Transverse colon (tissue), 4 donors: ENCODE measurements around the gene NCS1. TPM values are rescaled to one million over a fixed set of nuclear protein-coding genes. Genes with fewer than 3 reads are reported as not detected.

Experiments
- DNase-seq: peaks from one replicate; pipeline ENCODE4 v3.0.0-alpha.2; 2019
- H3K27ac ChIP-seq, 4 donors: fragments of 200-600 bp; sonication (generic); 2 replicates each; pipeline ENCODE4 v1.5.1; 2016 to 2018; ENCODE audit warnings: inconsistent platforms in 4 of 4
- H3K27me3 ChIP-seq: fragments of 200-600 bp; sonication (generic); 2 replicates; pipeline ENCODE4 v1.5.1; 2017; ENCODE audit warnings: inconsistent platforms
- H3K36me3 ChIP-seq, 4 donors: fragments of 200-600 bp; sonication (generic); 2 replicates each; pipeline ENCODE4 v1.5.1; 2017 to 2019; ENCODE audit warnings: inconsistent platforms in 4 of 4
- H3K4me1 ChIP-seq, 4 donors: fragments of 200-600 bp; sonication (generic); 2 replicates each; pipeline ENCODE4 v1.5.1; 2017 to 2020; ENCODE audit warnings: inconsistent platforms in 4 of 4
- H3K4me3 ChIP-seq, 4 donors: fragments of 200-600 bp; sonication (generic); 1 replicate in 1 of 4; 2 replicates in 3 of 4; pipeline versions ENCODE4 v1.5.1 to v1.6.1; 2017 to 2019; ENCODE audit warnings: inconsistent platforms in 4 of 4
- H3K9me3 ChIP-seq, 2 donors: fragments of 200-600 bp; sonication (generic); 2 replicates each; pipeline ENCODE4 v1.5.1; 2017 to 2019; ENCODE audit warnings: inconsistent platforms in 2 of 2
- EP300 ChIP-seq: sonication (generic); formaldehyde crosslinking; IDR thresholded peaks from one replicate; pipeline ENCODE4 v1.6.1; 2017; ENCODE audit warnings: antibody characterized with exemption, low read depth
- POLR2A ChIP-seq: fragments of 450-650 bp; IDR thresholded peaks from one replicate; pipeline ENCODE4 v1.6.1; 2016; ENCODE audit warnings: antibody characterized with exemption, mild to moderate bottlenecking, moderate library complexity
- POLR2AphosphoS5 ChIP-seq, 3 donors: sonication (generic); formaldehyde crosslinking; IDR thresholded peaks; one replicate each; pipeline ENCODE4 v1.6.1; 2016; ENCODE audit warnings: antibody characterized with exemption in 3 of 3
- WGBS, 2 donors: methylation state at CpG; one replicate each; pipeline ENCODE4 v1.1.5; 2018; ENCODE audit warnings: low coverage in 1 of 2; 5-methylcytosine and 5-hydroxymethylcytosine counted together
- in situ Hi-C, 4 donors: fragments of 200-750 bp; cut with MboI; loops; one replicate each; pipeline versions ENCODE4 v1.15.0 to v1.15.1; 2017; ENCODE audit warnings: low sequenced_read_pairs in 3 of 4, low pct_ligation_motif_present in 1 of 4, low pct_unique_long_range_greater_than_20kb in 1 of 4
- intact Hi-C: fragments of 100-400 bp; cut with DNase I; formaldehyde crosslinking; loops from one replicate; pipeline ENCODE4 v1.15.1; 2023; ENCODE audit warnings: low total_unique reads
- total RNA-seq, 4 donors: library from RNA; depleted of rRNA; stranded (reverse); fragments of >200 nt; gene quantifications; one replicate each; pipeline ENCODE4 v1.1.0, GENCODE V29; 2016
- TF ChIP-seq, protein P1 (sequence below), 5 experiments: fragments of 200-600 bp in 3 of 5; fragments of 450-650 bp in 2 of 5; sonication (generic) in 3 of 5; IDR thresholded peaks; 1 replicate in 2 of 5; 2 replicates in 3 of 5; pipeline ENCODE4 v1.5.1; 2016 to 2017; ENCODE audit warnings: antibody characterized with exemption in 5 of 5, inconsistent platforms in 3 of 5, mild to moderate bottlenecking in 2 of 5, moderate library complexity in 1 of 5

Gene NCS1
- total RNA-seq, 4 donors from 2014 or later: 11.9 to 66.5 (median 25.9) TPM

DNA sequence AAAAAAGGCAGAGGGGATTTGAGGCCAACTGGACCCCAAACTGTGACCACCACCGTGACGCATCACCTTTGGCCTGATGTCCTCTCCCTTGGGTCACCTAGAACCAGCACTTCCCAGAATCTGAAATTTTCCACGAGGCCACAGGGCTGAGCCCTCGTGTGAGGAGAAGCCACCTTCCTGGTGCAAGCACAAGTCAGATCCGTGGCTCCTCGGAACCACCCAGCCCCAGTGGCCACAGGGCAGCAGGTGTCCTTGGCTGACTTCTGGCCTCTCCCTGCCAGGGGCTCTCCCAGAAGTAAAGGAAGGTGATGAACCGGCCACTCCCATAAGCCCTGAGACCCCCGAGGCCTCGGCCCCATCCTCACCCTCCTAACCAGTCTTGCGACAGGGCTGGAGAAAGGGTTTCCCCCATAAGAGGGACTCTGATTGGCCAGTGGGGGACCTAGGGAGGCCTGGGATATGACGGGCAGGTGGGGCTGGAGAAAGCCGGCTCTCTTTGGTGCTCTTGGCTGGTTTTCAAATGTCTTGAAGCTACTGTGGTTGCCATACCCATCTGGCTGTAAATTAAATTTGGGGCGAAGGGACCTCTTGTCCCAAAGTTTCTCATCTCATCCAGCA lies 72.5 kb downstream of the NCS1 start:
- TF ChIP-seq, protein P1, sequence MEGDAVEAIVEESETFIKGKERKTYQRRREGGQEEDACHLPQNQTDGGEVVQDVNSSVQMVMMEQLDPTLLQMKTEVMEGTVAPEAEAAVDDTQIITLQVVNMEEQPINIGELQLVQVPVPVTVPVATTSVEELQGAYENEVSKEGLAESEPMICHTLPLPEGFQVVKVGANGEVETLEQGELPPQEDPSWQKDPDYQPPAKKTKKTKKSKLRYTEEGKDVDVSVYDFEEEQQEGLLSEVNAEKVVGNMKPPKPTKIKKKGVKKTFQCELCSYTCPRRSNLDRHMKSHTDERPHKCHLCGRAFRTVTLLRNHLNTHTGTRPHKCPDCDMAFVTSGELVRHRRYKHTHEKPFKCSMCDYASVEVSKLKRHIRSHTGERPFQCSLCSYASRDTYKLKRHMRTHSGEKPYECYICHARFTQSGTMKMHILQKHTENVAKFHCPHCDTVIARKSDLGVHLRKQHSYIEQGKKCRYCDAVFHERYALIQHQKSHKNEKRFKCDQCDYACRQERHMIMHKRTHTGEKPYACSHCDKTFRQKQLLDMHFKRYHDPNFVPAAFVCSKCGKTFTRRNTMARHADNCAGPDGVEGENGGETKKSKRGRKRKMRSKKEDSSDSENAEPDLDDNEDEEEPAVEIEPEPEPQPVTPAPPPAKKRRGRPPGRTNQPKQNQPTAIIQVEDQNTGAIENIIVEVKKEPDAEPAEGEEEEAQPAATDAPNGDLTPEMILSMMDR (IDR thresholded peaks at IDR 0.05): no peak
- TF ChIP-seq EP300: no peak
- TF ChIP-seq POLR2AphosphoS5 (IDR thresholded peaks at IDR 0.05): no peak
- no peak for TF ChIP-seq POLR2A
- in situ Hi-C loops: loop anchor here in 3 of 4 donors (25.0 kb wide), 2 partner anchors 132 to 357 kb away; no protein-coding TSS in a partner anchor

DNA sequence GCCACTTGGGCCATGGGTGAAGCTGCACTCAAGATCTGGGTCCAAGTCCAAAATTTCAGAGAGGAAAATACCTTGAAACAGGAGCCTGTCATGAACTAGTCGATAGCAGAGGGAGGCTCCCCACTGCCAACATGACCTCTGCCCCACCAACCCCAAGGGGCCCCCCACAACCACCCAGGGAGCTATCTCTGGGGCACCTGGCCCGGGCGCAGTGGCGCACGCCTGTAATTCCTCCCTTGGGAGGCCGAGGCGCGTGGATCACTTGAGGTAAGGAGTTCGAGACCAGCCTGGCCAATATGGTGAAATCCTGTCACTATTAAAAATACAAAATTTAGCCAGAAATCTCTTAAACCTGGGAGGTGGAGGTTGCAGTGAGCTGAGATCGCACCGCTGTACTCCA lies 73.3 kb downstream of the NCS1 start:
- intact Hi-C loops: no loop called here
- H3K4me1 ChIP-seq: peaks cover 0 to 7% (median 4%) of the 10 kb centered on the region in 4 donors
- in situ Hi-C loops: loop anchor here in 3 of 4 donors (25.0 kb wide), 2 partner anchors 133 to 358 kb away; no protein-coding TSS in a partner anchor

More for the DNA sequence above, 72.5 kb downstream of the NCS1 start:
- Histone ChIP-seq H3K36me3 (no peaks in the 10 kb centered on the region), H3K27ac (no peak overlapping the region), H3K27me3 (peaks cover 3% of the 10 kb centered on the region), H3K4me1 (peaks cover 0 to 7% (median 4%) of the 10 kb centered on the region in 4 donors), H3K9me3 (no peaks in the 10 kb centered on the region), H3K4me3 (no peak overlapping the region)
- 83% methylated on average over 13 of the region's 13 CpGs; no CpG with 5 or more reads in 1 of the 2 donors for WGBS, 2 donors
- intact Hi-C loops: loop anchor here (5.0 kb wide), 1 partner anchor 98 kb away; no protein-coding TSS in a partner anchor
- DNase-seq: no peak

DNA sequence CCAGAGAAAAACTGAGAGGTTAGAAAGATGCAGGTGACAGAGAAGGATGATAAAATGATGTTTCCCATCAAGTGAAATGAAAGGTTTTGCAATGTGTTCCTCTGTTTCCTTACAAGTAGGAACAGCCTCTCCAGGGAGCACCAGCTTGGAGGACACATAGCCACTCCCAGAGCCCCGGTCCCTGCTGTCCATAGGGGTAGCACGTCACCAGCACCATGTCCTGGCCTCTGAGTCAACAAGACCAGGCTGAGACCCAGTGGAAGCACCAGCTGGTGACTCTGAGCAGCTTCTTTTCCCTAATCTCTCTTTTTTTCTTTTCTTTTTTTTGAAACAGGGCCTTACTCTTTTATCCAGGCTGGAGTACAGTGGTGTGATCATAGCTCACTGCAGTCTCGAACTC lies 73.9 kb downstream of the NCS1 start:
- peaks cover 0 to 5% (median 3%) of the 10 kb centered on the region in 4 donors for H3K4me1 ChIP-seq
- H3K36me3 ChIP-seq: no peaks in the 10 kb centered on the region
- H3K9me3 ChIP-seq: no peaks in the 10 kb centered on the region
- TF ChIP-seq POLR2AphosphoS5 (IDR thresholded peaks at IDR 0.05) (no peak), POLR2A (no peak), EP300 (no peak)
- TF ChIP-seq, protein P1 (IDR thresholded peaks at IDR 0.05): no peak
- H3K27ac ChIP-seq: no peak overlapping the region
- in situ Hi-C loops (loop anchor here in 3 of 4 donors (25.0 kb wide), 2 partner anchors 134 to 359 kb away; no protein-coding TSS in a partner anchor), intact Hi-C loops (no loop called here)
- no peak for DNase-seq
- H3K4me3 ChIP-seq: no peak overlapping the region
- WGBS, 2 donors: 89 to 100% methylated on average over 2 to 3 of the region's 3 CpGs
- H3K27me3 ChIP-seq: peaks cover 3% of the 10 kb centered on the region

More for the DNA sequence above, 73.3 kb downstream of the NCS1 start:
- peaks cover 3% of the 10 kb centered on the region for H3K27me3 ChIP-seq
- no peak for DNase-seq
- H3K9me3 ChIP-seq: no peaks in the 10 kb centered on the region
- no peaks in the 10 kb centered on the region for H3K36me3 ChIP-seq
- 96 to 100% methylated on average over 5 to 11 of the region's 11 CpGs for WGBS, 2 donors
- TF ChIP-seq POLR2A (no peak), EP300 (no peak), POLR2AphosphoS5 (IDR thresholded peaks at IDR 0.05) (no peak)
- TF ChIP-seq, protein P1 (IDR thresholded peaks at IDR 0.05): no peak
- H3K27ac ChIP-seq: no peak overlapping the region
- no peak overlapping the region for H3K4me3 ChIP-seq

DNA sequence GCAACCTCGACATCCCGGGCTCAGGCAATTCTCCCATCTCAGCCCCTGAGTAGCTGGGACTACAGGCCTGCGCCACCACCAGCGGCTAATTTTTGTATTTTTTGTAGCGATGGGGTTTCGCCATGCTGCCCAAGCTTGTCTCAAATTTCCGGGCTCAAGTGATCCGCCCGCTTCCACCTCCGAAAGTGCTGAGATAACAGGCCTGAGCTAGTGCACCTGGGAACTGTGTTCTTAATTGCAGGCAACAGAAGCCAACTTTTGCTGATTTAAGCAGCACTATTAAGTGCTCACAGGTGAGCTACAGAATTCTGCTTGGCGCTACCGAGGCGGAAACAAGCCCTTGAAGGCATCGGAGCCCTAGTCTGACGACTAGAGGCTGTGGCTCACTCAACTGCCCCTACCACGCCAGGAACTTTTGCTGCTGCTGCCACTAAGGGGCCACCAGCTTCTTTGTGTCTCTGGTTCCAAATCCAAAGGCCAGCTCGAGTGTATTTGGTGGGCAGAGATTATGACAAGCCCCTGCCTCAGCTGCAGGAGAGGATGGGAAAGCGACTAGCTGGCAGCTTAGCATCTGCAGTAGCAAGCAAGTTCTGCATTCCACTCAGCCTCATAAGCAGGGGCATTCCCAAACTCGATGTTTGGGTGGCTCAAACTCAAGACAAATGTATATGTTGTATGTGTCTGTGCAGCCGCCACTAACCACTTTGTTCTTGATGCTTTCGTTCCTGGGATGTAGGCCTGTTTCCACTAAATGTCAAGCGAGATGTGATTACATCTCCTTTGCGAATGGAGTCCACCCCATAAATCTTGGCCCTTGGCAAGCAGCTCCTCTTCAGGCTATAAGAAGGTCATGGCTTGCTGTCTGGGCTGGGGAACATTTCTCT lies 82.8 kb downstream of the NCS1 start:
- Histone ChIP-seq H3K4me3 (no peak overlapping the region), H3K27ac (peak overlapping the region in 1 of 4 donors; percentile 13), H3K36me3 (no peaks in the 10 kb centered on the region), H3K9me3 (no peaks in the 10 kb centered on the region), H3K4me1 (no peaks in the 10 kb centered on the region), H3K27me3 (peaks cover 17% of the 10 kb centered on the region)
- TF ChIP-seq, protein P1 (IDR thresholded peaks at IDR 0.05): no peak
- in situ Hi-C loops: no loop called here
- no peak for DNase-seq
- intact Hi-C loops: no loop called here
- 83 to 90% methylated on average over 2 to 23 of the region's 23 CpGs for WGBS, 2 donors
